D721Med (cell line): Measurements from ENCODE around the gene SMIM31.

Source experiments
- DNase-seq: peaks from one replicate; pipeline ENCODE4 v3.0.0; 2011; ENCODE audit warnings: low spot score; ENCODE audit not compliant: insufficient read length
- FAIRE-seq: peaks from 2 replicates; lab custom pipeline; 2011; peaks lifted over from hg19 to GRCh38; lab: Jason Lieb, UNC
- TF ChIP-seq, protein P1 (sequence below): IDR thresholded peaks from 2 replicates; pipeline ENCODE4 v1.5.1; 2012; ENCODE audit warnings: mild to moderate bottlenecking, control low read depth; ENCODE audit not compliant: insufficient read depth; ENCODE audit errors: missing control alignments

SMIM31 gene

GRCh38 chr4:164765096-164765495 is 11.2 kb downstream of the SMIM31 start:
- TF ChIP-seq, protein P1, sequence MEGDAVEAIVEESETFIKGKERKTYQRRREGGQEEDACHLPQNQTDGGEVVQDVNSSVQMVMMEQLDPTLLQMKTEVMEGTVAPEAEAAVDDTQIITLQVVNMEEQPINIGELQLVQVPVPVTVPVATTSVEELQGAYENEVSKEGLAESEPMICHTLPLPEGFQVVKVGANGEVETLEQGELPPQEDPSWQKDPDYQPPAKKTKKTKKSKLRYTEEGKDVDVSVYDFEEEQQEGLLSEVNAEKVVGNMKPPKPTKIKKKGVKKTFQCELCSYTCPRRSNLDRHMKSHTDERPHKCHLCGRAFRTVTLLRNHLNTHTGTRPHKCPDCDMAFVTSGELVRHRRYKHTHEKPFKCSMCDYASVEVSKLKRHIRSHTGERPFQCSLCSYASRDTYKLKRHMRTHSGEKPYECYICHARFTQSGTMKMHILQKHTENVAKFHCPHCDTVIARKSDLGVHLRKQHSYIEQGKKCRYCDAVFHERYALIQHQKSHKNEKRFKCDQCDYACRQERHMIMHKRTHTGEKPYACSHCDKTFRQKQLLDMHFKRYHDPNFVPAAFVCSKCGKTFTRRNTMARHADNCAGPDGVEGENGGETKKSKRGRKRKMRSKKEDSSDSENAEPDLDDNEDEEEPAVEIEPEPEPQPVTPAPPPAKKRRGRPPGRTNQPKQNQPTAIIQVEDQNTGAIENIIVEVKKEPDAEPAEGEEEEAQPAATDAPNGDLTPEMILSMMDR = no peak
- no peak for FAIRE-seq
- DNase-seq = no peak

GRCh38 chr4:164765833-164766232 is 11.9 kb downstream of the SMIM31 start:
- FAIRE-seq = no peak
- DNase-seq = no peak
- TF ChIP-seq, protein P1 = no peak

DNA sequence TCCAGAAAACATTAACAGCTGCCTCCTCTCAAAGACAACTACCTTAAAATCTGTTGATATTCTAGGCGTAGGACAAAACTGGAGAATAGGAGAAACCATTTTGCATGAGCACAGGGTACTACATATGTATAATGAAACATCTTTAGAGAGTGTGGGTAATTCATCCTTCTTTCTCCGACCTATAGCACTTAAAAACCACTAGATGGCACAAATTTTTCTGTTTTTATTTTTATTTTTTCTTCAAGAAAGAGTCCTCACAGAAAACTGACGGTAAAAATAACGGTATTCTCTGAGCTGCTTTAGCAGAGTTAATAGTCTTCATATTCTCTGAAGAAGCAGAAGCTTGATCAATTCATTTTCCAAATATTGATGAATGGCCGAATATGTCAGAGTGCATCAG is 14.6 kb downstream of the SMIM31 start:
- DNase-seq (no peak), FAIRE-seq (no peak)

GRCh38 chr4:164770010-164770724 is 16.2 kb downstream of the SMIM31 start:
- FAIRE-seq = no peak

More for the DNA sequence above, 14.6 kb downstream of the SMIM31 start:
- TF ChIP-seq, protein P1 = peak; percentile 30

DNA sequence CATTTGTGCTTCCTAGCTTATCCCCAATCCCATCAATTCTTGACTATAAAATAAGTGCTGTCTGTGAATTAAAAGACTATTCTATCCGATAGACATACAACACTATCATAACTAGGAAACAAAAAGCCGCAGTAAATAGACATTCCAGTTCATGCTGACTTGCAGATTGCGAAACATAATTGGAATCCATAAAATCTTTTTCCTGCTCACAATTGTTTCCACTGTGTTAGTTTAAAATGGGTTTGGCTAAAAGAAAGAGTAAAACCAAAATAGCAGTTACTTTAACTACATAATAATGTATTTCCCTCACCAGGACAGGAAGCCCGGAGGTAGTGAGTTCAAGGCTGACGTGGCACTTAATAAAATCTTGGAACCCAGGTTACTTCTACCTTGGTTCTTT is 17.2 kb downstream of the SMIM31 start:
- DNase-seq = no peak
- TF ChIP-seq, protein P1 = no peak
- FAIRE-seq = no peak

More at GRCh38 chr4:164770010-164770724, 16.2 kb downstream of the SMIM31 start:
- TF ChIP-seq, protein P1 = no peak
- DNase-seq = no peak

DNA sequence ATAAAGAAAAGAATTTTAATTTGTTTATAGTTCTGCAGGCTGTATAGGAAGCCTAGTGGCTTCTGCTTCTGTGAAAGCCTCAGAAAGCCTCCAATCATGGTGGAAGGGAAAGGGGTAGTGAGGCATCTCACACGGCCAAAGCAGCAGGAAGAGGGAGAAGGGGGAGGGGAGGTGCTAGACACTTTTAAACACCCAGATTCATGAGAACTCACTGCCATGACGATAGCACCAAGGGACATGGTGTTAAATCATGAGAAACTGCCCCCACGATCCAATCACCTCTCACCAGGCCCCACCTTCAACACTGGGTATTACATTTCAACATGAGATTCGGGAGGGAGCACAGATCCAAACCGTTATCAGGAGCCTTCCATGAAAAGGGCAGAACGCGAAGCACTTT is 18.1 kb downstream of the SMIM31 start:
- FAIRE-seq (no peak), DNase-seq (no peak)
- TF ChIP-seq, protein P1 = no peak

DNA sequence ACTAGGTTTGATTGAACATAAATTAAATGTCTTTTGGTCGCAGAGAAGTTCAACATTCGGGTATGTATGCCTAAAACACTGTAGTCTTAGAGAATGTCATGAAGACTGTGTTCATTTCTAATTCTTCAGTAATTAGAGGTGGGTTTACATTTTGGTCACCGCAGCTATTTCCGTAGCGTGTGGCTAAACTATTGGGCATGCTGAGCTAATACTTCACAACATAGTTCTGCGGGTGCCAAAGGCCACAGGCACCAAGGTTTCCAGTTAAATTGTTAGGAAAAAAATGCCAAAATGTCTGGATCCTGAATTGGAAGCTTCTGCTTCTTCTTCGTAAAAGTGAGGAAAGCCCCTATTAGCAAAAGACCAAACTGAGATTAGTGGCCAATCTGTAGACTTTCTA is 25.1 kb downstream of the SMIM31 start:
- DNase-seq (no peak), FAIRE-seq (peak; percentile 61)
- TF ChIP-seq, protein P1 = no peak
